AG04449 (cell line): Measurements from ENCODE around the gene B3GLCT.

ENCODE experiments used
- CTCF ChIA-PET: fragments of 350-600 bp; formaldehyde crosslinking; extraction: SDS; loops from one replicate; lab custom pipeline; 2021; ENCODE audit warnings: antibody characterized with exemption; lab: Yijun Ruan, JAX
- POLR2A ChIA-PET: fragments of 400-600, 350-600 bp; formaldehyde crosslinking; extraction: SDS; loops from one replicate; lab custom pipeline; 2020; ENCODE audit warnings: antibody characterized with exemption, inconsistent platforms; lab: Yijun Ruan, JAX
- DNase-seq: peaks from one replicate; pipeline ENCODE4 v3.0.0-alpha.2; 2010; ENCODE audit warnings: low read depth, low spot score
- H3K4me3 ChIP-seq: 2 replicates; pipeline ENCODE4 v1.5.1; 2011; ENCODE audit warnings: low read depth, mild to moderate bottlenecking, control low read depth, low read length
- CTCF ChIP-seq: IDR thresholded peaks from one replicate; pipeline ENCODE4 v1.5.1; 2011; ENCODE audit warnings: mild to moderate bottlenecking, moderate library complexity, low read length, control low read depth, inconsistent platforms; ENCODE audit not compliant: insufficient read depth; ENCODE audit errors: missing control alignments

B3GLCT gene

GRCh38 chr13:31286930-31287329 lies 87.2 kb downstream of the B3GLCT start:
- TF ChIP-seq CTCF = no peak
- ChIA-PET POLR2A (no interaction called here), CTCF (interaction anchor here (1.7 kb wide), 1 partner anchor 50 kb away, joined by 4 read pairs; no protein-coding TSS in a partner anchor)
- DNase-seq = no peak
- no peak overlapping the region for H3K4me3 ChIP-seq

- POLR2A ChIA-PET = no interaction called here
- TF ChIP-seq CTCF = no peak
- DNase-seq = no peak
- no peak overlapping the region for H3K4me3 ChIP-seq
- CTCF ChIA-PET = no interaction called here
These were observed 101.3 kb downstream of the B3GLCT start for GRCh38 chr13:31301119-31301518.

- no peak for TF ChIP-seq CTCF
- POLR2A ChIA-PET = no interaction called here
- H3K4me3 ChIP-seq = no peak overlapping the region
- DNase-seq = no peak
- CTCF ChIA-PET = no interaction called here
These were observed 110.6 kb downstream of the B3GLCT start for GRCh38 chr13:31310356-31310755.

- no peak for TF ChIP-seq CTCF
- no peak overlapping the region for H3K4me3 ChIP-seq
- ChIA-PET POLR2A (no interaction called here), CTCF (no interaction called here)
- DNase-seq = no peak
These were observed 111.0 kb downstream of the B3GLCT start for GRCh38 chr13:31310786-31311185.

GRCh38 chr13:31311921-31312320 lies 112.1 kb downstream of the B3GLCT start:
- no peak overlapping the region for H3K4me3 ChIP-seq
- TF ChIP-seq CTCF = no peak
- DNase-seq = no peak
- ChIA-PET CTCF (interaction anchor here (0.9 kb wide), 1 partner anchor 76 kb away, joined by 3 read pairs; no protein-coding TSS in a partner anchor), POLR2A (no interaction called here)

- DNase-seq = no peak
- no peak for TF ChIP-seq CTCF
- ChIA-PET CTCF (no interaction called here), POLR2A (no interaction called here)
- H3K4me3 ChIP-seq = no peak overlapping the region
These were observed 115.2 kb downstream of the B3GLCT start for GRCh38 chr13:31314961-31315360.
